ENCODE measurements around the gene SEC14L1. TPM values are rescaled to one million over a fixed set of nuclear protein-coding genes. Genes with fewer than 3 reads are reported as not detected.
"Not testable (repeated sequence)": the region's sequence is repeated elsewhere in the genome, so short reads cannot be mapped to it uniquely, and the experiment has no call there.

Gene SEC14L1
- total RNA-seq, 1 experiment from 2014 or later, result 16.1 TPM

DNA sequence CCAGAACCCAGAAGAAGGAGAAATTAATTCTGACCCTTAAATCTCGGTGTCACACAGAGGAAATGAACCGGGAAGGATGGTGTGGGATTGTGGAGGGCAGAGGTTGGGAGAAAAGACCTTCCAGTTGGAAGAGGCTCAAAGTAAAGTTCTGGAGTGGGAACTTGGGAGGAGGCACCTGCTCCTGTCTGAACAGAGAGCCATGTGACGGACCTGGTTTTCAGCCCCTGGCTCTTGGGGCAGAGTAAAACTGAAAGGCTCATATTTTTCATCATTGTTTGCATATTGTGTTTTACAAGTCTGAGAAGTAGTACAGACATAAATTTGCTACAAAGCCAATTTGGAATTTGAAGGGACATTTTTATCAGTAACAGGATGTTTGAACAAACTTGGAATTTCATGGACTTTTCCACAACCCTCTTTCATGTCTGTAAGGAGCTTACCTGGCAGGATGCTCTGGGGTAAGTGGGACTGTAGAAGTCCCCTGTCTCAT, 24.4 kb upstream of the SEC14L1 start:
- DNase-seq (ENCODE audit: low spot score), result no peak

- no peak for DNase-seq (ENCODE audit: low spot score)
Measured at GRCh38 chr17:77117415-77117814, 23.4 kb upstream of the SEC14L1 start.

DNA sequence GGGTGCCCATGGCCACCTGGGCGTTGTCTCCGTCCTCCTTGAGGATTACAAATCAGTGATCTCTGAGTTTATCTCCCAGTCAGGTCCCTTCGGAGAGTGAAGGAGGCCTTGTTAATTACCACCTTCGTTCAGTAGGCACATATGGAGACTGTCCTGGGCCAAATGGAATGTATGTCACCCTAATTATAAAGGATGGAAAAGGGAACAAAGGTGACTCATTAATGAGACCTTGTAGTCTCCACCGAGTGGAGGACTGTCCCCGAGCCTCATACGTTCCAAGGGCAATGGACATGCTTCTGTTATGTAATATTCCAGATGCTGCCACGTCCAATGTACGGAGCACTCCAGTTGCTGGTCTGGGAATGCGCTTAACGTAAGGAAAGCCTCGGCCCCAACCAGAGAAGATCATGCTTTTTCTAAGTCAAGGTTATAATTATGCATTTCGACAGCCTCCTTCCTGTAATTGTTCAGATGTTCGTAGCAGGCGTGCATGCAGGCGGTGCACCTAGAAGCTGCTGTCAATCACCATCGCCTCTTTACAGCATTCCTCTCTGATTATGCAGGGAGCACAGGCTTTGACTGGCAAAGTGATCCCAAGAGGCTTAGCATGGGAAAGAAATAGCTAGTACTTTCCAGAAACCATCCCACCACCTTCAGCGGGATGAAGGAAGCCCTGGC, 22.4 kb upstream of the SEC14L1 start:
- DNase-seq (ENCODE audit: low spot score), result no peak

DNA sequence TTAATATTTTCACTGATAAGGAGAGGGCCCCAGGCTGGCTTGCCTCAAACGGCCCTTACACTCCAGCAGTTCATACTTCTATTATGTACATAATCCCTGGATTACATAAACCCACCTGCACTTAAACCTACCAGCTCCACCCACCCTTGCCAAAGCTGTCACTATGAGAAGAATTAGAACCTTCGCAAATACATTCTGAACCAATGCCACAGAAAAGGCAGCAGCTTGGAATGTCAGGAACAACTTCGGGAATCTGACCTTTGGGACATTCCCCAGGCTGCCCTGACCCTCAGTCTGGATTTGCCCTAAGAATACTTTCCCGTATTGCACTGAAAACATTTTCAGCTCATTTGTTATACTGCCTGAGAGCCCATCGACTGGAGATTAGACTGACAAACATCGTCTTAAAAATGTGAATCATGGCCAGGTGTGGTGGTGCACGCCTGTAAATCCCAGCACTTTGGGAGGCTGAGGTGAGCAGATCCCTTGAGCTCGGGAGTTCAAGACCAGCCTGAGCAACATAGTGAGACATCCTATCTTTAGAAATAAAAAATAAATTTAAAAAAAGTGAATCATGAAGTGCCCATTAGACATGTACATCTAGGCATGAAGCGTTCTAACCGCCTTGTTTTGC, 21.0 kb upstream of the SEC14L1 start:
- DNase-seq (ENCODE audit: low spot score), result no peak

- no peak for DNase-seq (ENCODE audit: low spot score)
Measured at GRCh38 chr17:77120868-77121267, 19.9 kb upstream of the SEC14L1 start.

GRCh38 chr17:77124192-77124889, 16.4 kb upstream of the SEC14L1 start:
- no peak for DNase-seq (ENCODE audit: low spot score)

DNA sequence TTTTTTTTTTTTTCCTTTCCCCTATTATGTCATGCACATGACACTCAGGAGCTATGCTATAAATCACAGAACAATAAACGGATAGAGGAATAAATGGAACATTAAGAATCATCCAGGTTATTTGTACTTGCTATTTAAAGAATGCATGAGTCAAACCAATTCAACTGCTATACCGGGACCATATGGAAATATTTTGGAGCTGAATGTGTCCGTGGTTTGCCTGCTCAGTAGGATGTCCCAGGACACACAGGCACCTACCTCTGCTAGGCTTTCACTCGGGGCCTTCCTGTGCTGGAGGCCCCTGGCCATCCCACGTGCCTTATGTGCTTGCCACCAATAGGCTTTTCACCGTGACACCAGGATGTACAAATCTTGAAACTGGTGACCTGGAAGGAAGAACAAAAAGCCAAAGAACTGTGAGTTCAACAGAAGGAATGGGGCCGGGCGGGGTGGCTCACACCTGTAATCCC, 15.3 kb upstream of the SEC14L1 start:
- peak; percentile 58 for DNase-seq (ENCODE audit: low spot score)

- peak; percentile 89 for DNase-seq (ENCODE audit: low spot score)
Measured at GRCh38 chr17:77126519-77126918, 14.2 kb upstream of the SEC14L1 start.

DNA sequence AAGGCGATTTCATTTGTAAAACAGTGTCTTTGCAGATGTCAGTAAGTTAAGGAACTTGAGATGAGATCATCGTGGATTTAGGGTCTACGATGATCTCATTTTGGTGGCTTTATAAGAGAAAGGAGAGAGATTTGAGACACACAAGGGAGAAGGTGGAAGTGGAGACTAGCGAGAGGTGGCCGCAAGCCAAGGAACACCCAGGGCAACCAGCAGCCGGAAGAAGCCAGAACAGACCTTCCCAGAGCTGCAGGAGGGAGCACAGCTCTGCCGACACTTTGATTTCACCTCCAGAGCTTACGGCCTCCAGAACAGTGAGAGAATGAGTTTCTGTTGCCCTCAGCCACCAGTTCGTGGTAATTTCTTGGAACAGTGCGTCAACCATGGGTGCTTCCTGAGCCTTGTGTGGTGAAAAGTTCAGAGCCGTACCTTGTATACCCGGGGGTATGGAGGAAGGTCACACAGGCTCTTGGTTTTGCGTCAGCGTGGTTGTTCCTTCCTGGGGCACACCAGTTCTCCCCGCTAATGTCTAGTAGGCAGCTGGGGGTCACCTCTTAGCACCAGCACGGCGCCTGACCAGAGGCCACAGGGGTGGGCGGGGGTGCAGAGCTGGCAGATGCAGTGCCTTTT, 12.9 kb upstream of the SEC14L1 start:
- no peak for DNase-seq (ENCODE audit: low spot score)

GRCh38 chr17:77128896-77129567, 11.7 kb upstream of the SEC14L1 start:
- DNase-seq (ENCODE audit: low spot score), result no peak

DNA sequence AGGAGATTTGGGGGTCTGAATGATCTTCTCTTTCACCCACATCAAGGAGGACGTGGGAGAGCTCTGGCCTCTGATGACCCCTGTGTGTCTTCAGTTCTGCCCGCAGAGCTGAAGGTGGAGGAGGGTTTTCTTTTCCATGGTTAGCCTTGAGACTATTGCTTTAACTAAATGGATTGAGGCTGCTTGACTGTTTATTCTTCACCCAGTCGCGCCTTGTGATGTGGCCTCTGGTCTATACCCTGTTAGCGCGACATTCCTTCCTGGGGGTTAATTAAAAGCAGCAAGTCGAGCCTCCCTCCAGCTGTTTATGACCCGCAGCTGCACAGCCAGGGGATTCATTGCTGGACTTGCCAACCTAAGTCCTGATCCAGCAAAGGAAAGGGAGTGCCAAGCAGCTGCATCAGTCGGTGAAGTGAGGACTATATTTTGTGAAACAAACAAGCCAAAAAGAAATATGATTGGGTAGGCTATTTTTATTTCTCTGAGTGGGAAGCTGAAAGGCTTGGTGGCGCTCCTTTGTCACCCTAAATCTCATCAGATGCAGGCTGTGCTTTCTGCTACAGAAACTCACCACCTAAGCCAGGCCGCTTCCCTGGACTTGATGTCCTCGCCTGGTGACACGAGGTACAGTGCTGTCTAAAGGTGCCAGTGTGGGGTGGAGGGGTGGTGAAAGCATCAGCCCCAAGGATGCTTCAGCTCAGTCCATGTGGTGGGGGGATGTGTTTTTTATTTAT, 11.0 kb upstream of the SEC14L1 start:
- no peak for DNase-seq (ENCODE audit: low spot score)

- DNase-seq (ENCODE audit: low spot score), result no peak
Measured at GRCh38 chr17:77130525-77130924, 10.2 kb upstream of the SEC14L1 start.

DNA sequence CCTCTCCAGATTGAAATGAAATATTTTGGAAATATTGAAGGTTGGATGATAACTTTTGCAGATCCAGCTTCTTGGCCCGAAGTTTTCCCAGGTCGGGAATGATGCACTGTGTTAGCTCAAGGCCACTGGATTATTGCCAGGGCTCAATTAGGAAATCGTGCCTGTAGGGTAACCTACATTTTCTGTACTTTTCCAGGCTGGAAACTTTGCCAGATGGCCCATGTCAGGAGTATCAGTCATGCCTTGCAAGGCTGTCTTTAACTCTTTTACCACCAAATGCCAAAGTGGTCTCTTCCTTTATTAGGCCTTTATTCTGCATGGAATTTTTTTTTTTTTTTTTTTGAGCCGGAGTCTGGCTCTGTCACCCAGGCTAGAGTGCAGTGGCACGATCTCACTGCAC, 8.9 kb upstream of the SEC14L1 start:
- no peak for DNase-seq (ENCODE audit: low spot score)

DNA sequence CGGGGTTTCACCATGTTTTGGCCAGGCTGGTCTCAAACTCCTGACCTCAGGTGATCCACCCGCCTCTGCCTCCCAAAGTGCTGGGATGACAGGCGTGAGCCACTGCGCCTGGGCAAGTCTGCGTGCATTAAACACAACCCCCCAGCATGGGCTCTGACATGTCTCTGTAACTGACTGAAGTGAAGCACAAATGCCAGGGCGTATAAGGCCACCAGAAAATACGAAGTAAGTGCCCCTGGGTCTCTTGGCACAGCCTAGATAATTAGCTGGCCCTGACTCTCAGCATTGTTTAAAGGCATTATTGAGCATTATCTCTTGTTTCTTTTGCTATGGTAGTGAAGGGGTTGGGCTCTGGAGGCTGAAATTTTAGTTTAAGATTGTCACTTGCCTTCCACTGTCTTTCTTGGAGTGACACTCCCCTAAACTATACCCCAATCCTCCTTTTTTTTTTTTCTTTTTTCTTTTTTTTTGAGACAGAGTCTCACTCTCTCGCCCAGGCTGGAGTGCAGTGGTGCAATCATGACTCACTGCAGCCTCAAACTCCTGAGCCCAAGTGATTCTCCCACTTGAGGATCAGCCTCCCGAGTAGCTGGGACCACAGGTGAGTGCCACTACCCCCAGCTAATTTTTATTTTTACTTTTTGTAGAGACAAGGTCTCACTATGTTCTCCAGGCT, 8.2 kb upstream of the SEC14L1 start:
- no peak for DNase-seq (ENCODE audit: low spot score)

GRCh38 chr17:77133087-77133638, 7.6 kb upstream of the SEC14L1 start:
- DNase-seq (ENCODE audit: low spot score), result no peak

GRCh38 chr17:77136420-77136767, 4.4 kb upstream of the SEC14L1 start:
- no peak for DNase-seq (ENCODE audit: low spot score)

- no peak for DNase-seq (ENCODE audit: low spot score)
Measured at GRCh38 chr17:77137111-77137510, 3.7 kb upstream of the SEC14L1 start.

DNA sequence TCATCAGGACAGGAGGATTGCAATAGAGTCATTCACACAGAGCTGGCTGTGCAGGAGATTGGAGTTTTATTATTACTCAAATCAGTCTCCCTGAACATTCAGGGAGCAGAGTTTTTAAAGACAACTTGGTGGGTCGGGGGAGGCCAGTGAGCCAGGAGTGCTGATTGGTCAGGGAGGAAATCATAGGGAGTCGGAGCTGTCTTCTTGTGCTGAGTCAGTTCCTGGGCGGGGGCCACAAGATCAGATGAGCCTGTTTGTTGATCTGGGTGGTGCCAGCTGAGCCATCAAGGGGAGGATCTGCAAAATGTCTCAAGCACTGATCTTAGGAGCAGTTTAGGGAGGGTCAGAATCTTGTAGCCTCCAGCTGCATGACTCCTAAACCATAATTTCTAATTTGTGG, 2.9 kb upstream of the SEC14L1 start:
- not testable (repeated sequence) for DNase-seq (ENCODE audit: low spot score)

DNA sequence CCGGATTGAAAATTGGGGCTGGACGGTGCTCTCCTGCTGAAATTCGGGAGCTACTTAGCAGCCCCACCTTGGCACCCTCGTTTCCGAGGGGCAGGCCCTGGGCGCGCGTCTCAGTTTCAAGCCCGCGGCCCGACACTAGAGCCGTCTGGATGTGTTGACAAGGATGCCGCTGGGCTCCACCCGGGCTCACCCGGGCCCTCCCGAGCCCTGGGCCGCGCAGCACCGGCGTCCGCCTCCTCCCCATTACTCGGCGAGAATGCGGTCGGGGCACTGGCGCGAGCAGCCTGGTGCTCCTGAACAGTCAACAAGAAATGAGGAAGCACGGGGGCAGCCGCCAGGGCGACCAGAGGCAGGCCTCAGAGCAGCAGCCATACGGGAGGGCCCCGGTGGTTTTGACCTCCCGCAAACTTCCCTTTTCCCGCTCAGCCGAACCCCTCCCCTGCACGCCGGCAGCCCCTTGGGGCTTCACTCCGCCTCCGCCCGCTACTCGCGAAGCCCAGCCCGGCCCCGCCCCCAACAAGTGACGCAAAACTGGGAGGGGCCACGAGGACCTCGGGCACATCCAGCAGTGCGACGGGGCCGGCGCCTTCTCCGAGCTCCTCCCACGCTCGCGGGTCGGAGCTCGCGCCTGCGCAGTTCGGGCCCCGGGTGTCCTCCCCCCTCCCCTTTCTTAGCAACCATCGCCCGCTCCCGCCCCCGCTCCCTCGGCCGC, 447 bp upstream of the SEC14L1 start:
- peak; percentile 96 for DNase-seq (ENCODE audit: low spot score)
